Spleen (tissue), 13 donors: Measurements from ENCODE around the gene OR2AJ1. TPM values are rescaled to one million over a fixed set of nuclear protein-coding genes. Genes with fewer than 3 reads are reported as not detected.
A peak's percentile ranks its signal among the peaks of the same experiment; 100 is the strongest.

Experiments used
- DNase-seq: peaks from one replicate; pipeline ENCODE4 v3.0.0-alpha.2; 2020
- H3K27ac ChIP-seq, 8 donors: fragments of 200-600 bp; sonication (generic) in 7 of 8; 1 replicate in 4 of 8; 2 replicates in 4 of 8; pipeline versions ENCODE4 v1.5.0 to v1.8.0; 2016 to 2021; ENCODE audit warnings: inconsistent platforms in 4 of 8, mild to moderate bottlenecking in 4 of 8, moderate library complexity in 1 of 8
- H3K27me3 ChIP-seq, 7 donors: fragments of 200-600 bp; sonication (generic) in 6 of 7; replicated peaks in 1 of 7; 1 replicate in 4 of 7; 2 replicates in 3 of 7; pipeline versions ENCODE4 v1.5.0 to v1.8.0; 2016 to 2021; ENCODE audit warnings: inconsistent platforms in 3 of 7, mild to moderate bottlenecking in 1 of 7
- H3K36me3 ChIP-seq, 6 donors: fragments of 200-600 bp; sonication (generic) in 5 of 6; 1 replicate in 4 of 6; 2 replicates in 2 of 6; pipeline versions ENCODE4 v1.5.0 to v1.8.0; 2016 to 2021; ENCODE audit warnings: inconsistent platforms in 2 of 6
- H3K4me1 ChIP-seq, 6 donors: fragments of 200-600 bp; sonication (generic) in 5 of 6; 1 replicate in 3 of 6; 2 replicates in 3 of 6; pipeline versions ENCODE4 v1.5.0 to v1.8.0; 2016 to 2021; ENCODE audit warnings: inconsistent platforms in 3 of 6
- H3K4me3 ChIP-seq, 8 donors: fragments of 200-600 bp; sonication (generic) in 7 of 8; 1 replicate in 4 of 8; 2 replicates in 4 of 8; pipeline versions ENCODE4 v1.5.0 to v1.8.0; 2016 to 2021; ENCODE audit warnings: inconsistent platforms in 4 of 8, mild to moderate bottlenecking in 4 of 8, moderate library complexity in 2 of 8
- H3K9me3 ChIP-seq, 8 donors: fragments of 200-600 bp; sonication (generic) in 7 of 8; 1 replicate in 4 of 8; 2 replicates in 4 of 8; pipeline versions ENCODE4 v1.5.0 to v1.8.0; 2016 to 2021; ENCODE audit warnings: inconsistent platforms in 4 of 8
- CTCF ChIP-seq, 11 experiments: fragments of 200-600 bp in 7 of 11; fragments of 450-650 bp in 4 of 11; sonication (generic) in 4 of 11; IDR thresholded peaks in 8 of 11; conservative IDR thresholded peaks in 3 of 11; 1 replicate in 7 of 11; 2 replicates in 4 of 11; pipeline versions ENCODE4 v1.4.0 to v1.8.0; 2016 to 2021; ENCODE audit warnings: antibody characterized with exemption in 11 of 11, inconsistent platforms in 4 of 11, mild to moderate bottlenecking in 1 of 11
- POLR2A ChIP-seq, 3 donors: fragments of 450-650 bp; IDR thresholded peaks; one replicate each; pipeline ENCODE4 v1.5.1; 2017; ENCODE audit warnings: antibody characterized with exemption in 3 of 3, mild to moderate bottlenecking in 1 of 3
- POLR2AphosphoS5 ChIP-seq, 3 donors: sonication (generic); formaldehyde crosslinking; IDR thresholded peaks; one replicate each; pipeline ENCODE4 v1.5.1; 2017; ENCODE audit warnings: antibody characterized with exemption in 3 of 3
- WGBS, 5 donors: extraction: QIAGEN DNeasy Blood & Tissue Kit in 3 of 5; methylation state at CpG; one replicate each; pipeline versions ENCODE4 v1.1.5 to v1.1.7; 2013 to 2018; 5-methylcytosine and 5-hydroxymethylcytosine counted together
- intact Hi-C: fragments of 100-400 bp; cut with DNase I; formaldehyde crosslinking; loops from one replicate; pipeline ENCODE4 v1.15.0; 2023; ENCODE audit warnings: low total_unique reads
- long read RNA-seq, 2 donors: transcript quantifications; one replicate each; lab custom pipeline, GENCODE V29; 2026
- polyA plus RNA-seq, 3 donors: library from polyadenylated mRNA; stranded (reverse); fragments of 200-250 nt; gene quantifications; one replicate each; pipeline ENCODE4 v1.2.1, GENCODE V29; 2013
- total RNA-seq, 7 donors: library from RNA; depleted of rRNA in 3 of 7; stranded (reverse); fragments of >200 nt in 3 of 7; fragmentation: NEBNext Ultra II Directional in 4 of 7; extraction: Animal tissue kit (Norgen Biotek cat#: 25700) in 4 of 7; gene quantifications; one replicate each; pipeline versions ENCODE4 v1.1.0 to v1.2.1, GENCODE V29; 2016 to 2021
- donor health status: healthy with polysubstance abuse.
- donor health status: DM: no; HTN: no; CAD: no; lungs with moderate emphysema.
- donor health status: DM: no; HTN: no; CAD: no.
- donor health status: Bipolar disorder and iron deficiency.
- donor health status: healthy.
- donor health status: DM: no; HTN: no; CAD: no.
- donor health status: DM: yes; HTN: yes; CAD: no.

Gene OR2AJ1
- total RNA-seq = 1 to 10 TPM in 3 of 7 donors, under 1 TPM in 3, not detected in 1; 0.52 to 2.1 (median 1.2) TPM
- under 1 TPM in 1 of 3 donors, not detected in 2; 0.03 TPM for polyA plus RNA-seq
- long read RNA-seq, donor 1 = 0 reads
- long read RNA-seq, donor 2 = 0 reads

GRCh38 chr1:247924868-247925267, at the start of gene OR2AJ1:
Gene OR2AJ1, plus strand, starts transcription at chr1:247924889. Its CDS starts 8,880 bp downstream, at chr1:247933769.
- H3K36me3 ChIP-seq = no peaks in the 10 kb centered on the region
- no peaks in the 10 kb centered on the region for H3K27me3 ChIP-seq
- no peaks in the 10 kb centered on the region for H3K4me1 ChIP-seq
- H3K9me3 ChIP-seq = no peaks in the 10 kb centered on the region
- intact Hi-C loops = no loop called here
- H3K4me3 ChIP-seq = peak within 1 kb of the TSS in 4 of 8 donors; percentile 10 to 56 (median 21)
- peak within 1 kb of the TSS in 5 of 8 donors; percentile 33 to 76 (median 66) for H3K27ac ChIP-seq
- TF ChIP-seq POLR2A (IDR thresholded peaks at IDR 0.05) (no peak), POLR2AphosphoS5 (IDR thresholded peaks at IDR 0.05) (peak in 2 of 3 donors; percentile 32 to 58)
- no peak for DNase-seq
- WGBS, 5 donors = 67 to 89% (median 79%) methylated on average over 9 of the region's 9 CpGs

GRCh38 chr1:247883346-247883745, 41.3 kb upstream of the OR2AJ1 start:
- Histone ChIP-seq H3K9me3 (no peaks in the 10 kb centered on the region), H3K4me3 (no peak overlapping the region), H3K27me3 (no peaks in the 10 kb centered on the region), H3K27ac (no peak overlapping the region), H3K4me1 (no peaks in the 10 kb centered on the region), H3K36me3 (no peaks in the 10 kb centered on the region)
- TF ChIP-seq CTCF (IDR thresholded peaks at IDR 0.05 in 8 of 11, conservative IDR thresholded peaks at IDR 0.05 in 3 of 11) = no peak
- no peak for TF ChIP-seq POLR2AphosphoS5 (IDR thresholded peaks at IDR 0.05)
- no peak for TF ChIP-seq POLR2A (IDR thresholded peaks at IDR 0.05)
- WGBS, 5 donors = 82 to 97% (median 92%) methylated on average over 9 of the region's 9 CpGs
- intact Hi-C loops = no loop called here
- DNase-seq = no peak

- 88 to 93% (median 91%) methylated on average over 10 of the region's 10 CpGs for WGBS, 5 donors
- Histone ChIP-seq H3K27ac (no peak overlapping the region), H3K36me3 (no peaks in the 10 kb centered on the region), H3K4me1 (no peaks in the 10 kb centered on the region), H3K9me3 (no peaks in the 10 kb centered on the region), H3K4me3 (no peak overlapping the region), H3K27me3 (no peaks in the 10 kb centered on the region)
- DNase-seq = no peak
- TF ChIP-seq POLR2A (IDR thresholded peaks at IDR 0.05) (no peak), POLR2AphosphoS5 (IDR thresholded peaks at IDR 0.05) (no peak), CTCF (IDR thresholded peaks at IDR 0.05 in 8 of 11, conservative IDR thresholded peaks at IDR 0.05 in 3 of 11) (no peak)
- intact Hi-C loops = no loop called here
These were observed 39.8 kb upstream of the OR2AJ1 start for GRCh38 chr1:247884797-247885413.

- no peaks in the 10 kb centered on the region for H3K4me1 ChIP-seq
- TF ChIP-seq CTCF (IDR thresholded peaks at IDR 0.05 in 8 of 11, conservative IDR thresholded peaks at IDR 0.05 in 3 of 11) = no peak
- TF ChIP-seq POLR2AphosphoS5 (IDR thresholded peaks at IDR 0.05) = no peak
- no peak for TF ChIP-seq POLR2A (IDR thresholded peaks at IDR 0.05)
- H3K4me3 ChIP-seq = no peak within 1 kb of the TSS
- H3K27ac ChIP-seq = no peak within 1 kb of the TSS
- peaks cover 0 to 42% (median 0%) of the 10 kb centered on the region in 8 donors for H3K9me3 ChIP-seq
- H3K27me3 ChIP-seq = no peaks in the 10 kb centered on the region
- H3K36me3 ChIP-seq = peaks cover 0 to 10% (median 0%) of the 10 kb centered on the region in 6 donors
- intact Hi-C loops = no loop called here
- no peak for DNase-seq
- WGBS, 5 donors = 39 to 50% (median 42%) methylated on average over 2 of the region's 2 CpGs
These were observed 29.5 kb upstream of the OR2AJ1 start, which contains the start of gene OR2W3 for GRCh38 chr1:247895163-247895637. Gene OR2W3, plus strand, starts transcription at chr1:247895587. Its CDS starts 0 bp downstream, at chr1:247895587.
